SK-N-SH treated with all-trans-retinoic acid at 6 μM for 48 hours (cell line): Measurements from ENCODE around the gene IFNG-AS1.

Experiments used
- ATAC-seq: fragments of 200-7000 bp; cut with Tn5 transposase; 3 replicates; pipeline ENCODE4 v1.9.1; 2020; ENCODE audit warnings: mild to moderate bottlenecking, moderate library complexity
- ARNTL ChIP-seq: fragments of 450-650 bp; formaldehyde crosslinking; IDR thresholded peaks from 2 replicates; pipeline ENCODE4 v1.5.0; 2020; ENCODE audit warnings: low read depth, mild to moderate bottlenecking, moderate library complexity, borderline replicate concordance
- CSDC2 ChIP-seq: fragments of 250-450 bp; sonication (Bioruptor Pico); IDR thresholded peaks from 2 replicates; pipeline ENCODE4 v1.5.0; 2020; ENCODE audit warnings: mild to moderate bottlenecking, moderate library complexity
- ESRRG ChIP-seq: fragments of 250-450 bp; sonication (Bioruptor Pico); IDR thresholded peaks from 2 replicates; pipeline ENCODE4 v1.6.1; 2021; ENCODE audit warnings: mild to moderate bottlenecking
- GLIS3 ChIP-seq: fragments of 250-450 bp; sonication (Bioruptor Pico); IDR thresholded peaks from 2 replicates; pipeline ENCODE4 v1.5.0; 2020; ENCODE audit warnings: mild to moderate bottlenecking, moderate library complexity
- ISL1 ChIP-seq: fragments of 250-450 bp; sonication (Bioruptor Pico); IDR thresholded peaks from 2 replicates; pipeline ENCODE4 v2.1.2; 2022; ENCODE audit warnings: mild to moderate bottlenecking, moderate library complexity
- OSR1 ChIP-seq: fragments of 250-450 bp; sonication (Bioruptor Pico); IDR thresholded peaks from 2 replicates; pipeline ENCODE4 v1.8.0; 2022; ENCODE audit warnings: moderate library complexity, mild to moderate bottlenecking, inconsistent platforms
- PPARA ChIP-seq: fragments of 250-450 bp; sonication (Bioruptor Pico); IDR thresholded peaks from 2 replicates; pipeline ENCODE4 v1.5.0; 2020; ENCODE audit warnings: mild to moderate bottlenecking, borderline replicate concordance
- RARB ChIP-seq: fragments of 250-450 bp; sonication (Bioruptor Pico); IDR thresholded peaks from 2 replicates; pipeline ENCODE4 v1.8.0; 2021; ENCODE audit warnings: mild to moderate bottlenecking, moderate library complexity
- SNAI2 ChIP-seq: fragments of 250-450 bp; sonication (Bioruptor Pico); IDR thresholded peaks from 2 replicates; pipeline ENCODE4 v1.5.0; 2020; ENCODE audit warnings: mild to moderate bottlenecking, moderate library complexity
- TCF4 ChIP-seq: fragments of 250-450 bp; sonication (Bioruptor Pico); IDR thresholded peaks from 2 replicates; pipeline ENCODE4 v1.8.0; 2021; ENCODE audit warnings: mild to moderate bottlenecking, moderate library complexity, borderline replicate concordance
- TOX ChIP-seq: fragments of 250-450 bp; sonication (Bioruptor Pico); IDR thresholded peaks from 2 replicates; pipeline ENCODE4 v1.8.0; 2021; ENCODE audit warnings: mild to moderate bottlenecking, moderate library complexity, borderline replicate concordance
- ZC3H10 ChIP-seq: fragments of 250-450 bp; sonication (Bioruptor Pico); IDR thresholded peaks from 2 replicates; pipeline ENCODE4 v1.5.1; 2021; ENCODE audit warnings: mild to moderate bottlenecking, moderate library complexity
- ZFP3 ChIP-seq: fragments of 250-450 bp; sonication (Bioruptor Pico); IDR thresholded peaks from 2 replicates; pipeline ENCODE4 v1.5.0; 2020; ENCODE audit warnings: mild to moderate bottlenecking, moderate library complexity
- ZFP30 ChIP-seq: fragments of 450-650 bp; formaldehyde crosslinking; IDR thresholded peaks from 2 replicates; pipeline ENCODE4 v1.5.0; 2022; ENCODE audit warnings: mild to moderate bottlenecking, moderate library complexity
- ZNF8 ChIP-seq: fragments of 450-650 bp; formaldehyde crosslinking; IDR thresholded peaks from 2 replicates; pipeline ENCODE4 v1.5.0; 2020; ENCODE audit warnings: mild to moderate bottlenecking, moderate library complexity
- TF ChIP-seq, protein P1 (sequence below): fragments of 250-450 bp; sonication (Bioruptor Pico); IDR thresholded peaks from 2 replicates; pipeline ENCODE4 v1.8.0; 2020; ENCODE audit warnings: mild to moderate bottlenecking, moderate library complexity, borderline replicate concordance
- TF ChIP-seq, protein P2 (sequence below): fragments of 250-450 bp; sonication (Bioruptor Pico); IDR thresholded peaks from 2 replicates; pipeline ENCODE4 v1.5.1; 2020; ENCODE audit warnings: low read depth, mild to moderate bottlenecking, moderate library complexity
- TF ChIP-seq, protein P3 (sequence below): fragments of 250-450 bp; sonication (Bioruptor Pico); IDR thresholded peaks from 2 replicates; pipeline ENCODE4 v1.5.1; 2021; ENCODE audit warnings: mild to moderate bottlenecking, moderate library complexity
- TF ChIP-seq, protein P4 (sequence below): fragments of 250-450 bp; sonication (Bioruptor Pico); IDR thresholded peaks from 2 replicates; pipeline ENCODE4 v1.5.0; 2020; ENCODE audit warnings: mild to moderate bottlenecking, moderate library complexity

Gene IFNG-AS1

DNA sequence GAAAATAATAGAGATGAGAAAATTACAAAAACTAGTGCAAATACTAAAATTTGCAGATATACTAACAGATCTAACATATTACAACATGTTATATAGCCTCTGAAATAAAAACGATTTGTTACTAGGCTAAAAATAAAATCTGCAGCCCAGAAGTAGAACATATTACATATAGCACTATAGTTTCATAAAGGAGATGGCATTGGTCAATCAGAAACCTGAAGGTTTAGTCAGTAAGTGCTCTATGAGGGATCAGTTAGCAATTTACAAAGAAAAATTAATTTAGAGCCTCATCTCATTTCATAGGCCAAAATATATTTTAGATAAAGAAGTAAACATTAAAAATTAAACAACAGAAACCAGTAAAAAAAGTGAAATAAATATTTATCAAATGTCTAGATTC is 41.0 kb downstream of the IFNG-AS1 start:
- TF ChIP-seq ZC3H10 (CRISPR knock-in tag) (no peak), SNAI2 (CRISPR knock-in tag) (no peak), ISL1 (CRISPR knock-in tag) (no peak), GLIS3 (CRISPR knock-in tag) (no peak), TCF4 (no peak), CSDC2 (no peak), RARB (CRISPR knock-in tag) (no peak), TOX (CRISPR knock-in tag) (no peak), PPARA (no peak), ZFP3 (CRISPR knock-in tag) (no peak)
- TF ChIP-seq, protein P1, sequence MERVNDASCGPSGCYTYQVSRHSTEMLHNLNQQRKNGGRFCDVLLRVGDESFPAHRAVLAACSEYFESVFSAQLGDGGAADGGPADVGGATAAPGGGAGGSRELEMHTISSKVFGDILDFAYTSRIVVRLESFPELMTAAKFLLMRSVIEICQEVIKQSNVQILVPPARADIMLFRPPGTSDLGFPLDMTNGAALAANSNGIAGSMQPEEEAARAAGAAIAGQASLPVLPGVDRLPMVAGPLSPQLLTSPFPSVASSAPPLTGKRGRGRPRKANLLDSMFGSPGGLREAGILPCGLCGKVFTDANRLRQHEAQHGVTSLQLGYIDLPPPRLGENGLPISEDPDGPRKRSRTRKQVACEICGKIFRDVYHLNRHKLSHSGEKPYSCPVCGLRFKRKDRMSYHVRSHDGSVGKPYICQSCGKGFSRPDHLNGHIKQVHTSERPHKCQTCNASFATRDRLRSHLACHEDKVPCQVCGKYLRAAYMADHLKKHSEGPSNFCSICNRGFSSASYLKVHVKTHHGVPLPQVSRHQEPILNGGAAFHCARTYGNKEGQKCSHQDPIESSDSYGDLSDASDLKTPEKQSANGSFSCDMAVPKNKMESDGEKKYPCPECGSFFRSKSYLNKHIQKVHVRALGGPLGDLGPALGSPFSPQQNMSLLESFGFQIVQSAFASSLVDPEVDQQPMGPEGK = no peak
- TF ChIP-seq, protein P2, sequence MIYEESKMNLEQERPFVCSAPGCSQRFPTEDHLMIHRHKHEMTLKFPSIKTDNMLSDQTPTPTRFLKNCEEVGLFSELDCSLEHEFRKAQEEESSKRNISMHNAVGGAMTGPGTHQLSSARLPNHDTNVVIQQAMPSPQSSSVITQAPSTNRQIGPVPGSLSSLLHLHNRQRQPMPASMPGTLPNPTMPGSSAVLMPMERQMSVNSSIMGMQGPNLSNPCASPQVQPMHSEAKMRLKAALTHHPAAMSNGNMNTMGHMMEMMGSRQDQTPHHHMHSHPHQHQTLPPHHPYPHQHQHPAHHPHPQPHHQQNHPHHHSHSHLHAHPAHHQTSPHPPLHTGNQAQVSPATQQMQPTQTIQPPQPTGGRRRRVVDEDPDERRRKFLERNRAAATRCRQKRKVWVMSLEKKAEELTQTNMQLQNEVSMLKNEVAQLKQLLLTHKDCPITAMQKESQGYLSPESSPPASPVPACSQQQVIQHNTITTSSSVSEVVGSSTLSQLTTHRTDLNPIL = no peak
- no peak for ATAC-seq

DNA sequence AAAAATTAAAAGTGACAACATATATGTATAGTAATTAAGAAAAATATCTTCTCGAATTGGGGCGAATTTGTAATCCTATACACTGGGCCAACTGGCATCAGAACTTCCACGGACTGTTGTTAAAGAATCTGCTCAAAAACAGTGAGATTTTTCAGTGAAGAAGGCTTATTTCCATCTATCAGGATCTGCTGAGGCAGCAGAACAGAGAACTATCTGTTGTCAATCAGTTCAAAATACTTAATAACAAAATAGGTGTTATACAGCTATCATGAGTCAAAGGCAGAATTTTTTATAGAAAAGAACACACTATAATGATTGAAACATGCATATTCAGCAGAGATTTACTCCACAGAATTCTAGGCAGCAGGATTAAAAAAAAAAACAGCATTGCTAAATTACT is 41.9 kb downstream of the IFNG-AS1 start:
- no peak for ATAC-seq
- TF ChIP-seq TOX (CRISPR knock-in tag) (no peak), PPARA (no peak), ZC3H10 (CRISPR knock-in tag) (no peak), ESRRG (no peak), ARNTL (CRISPR knock-in tag) (no peak), ZFP30 (CRISPR knock-in tag) (no peak), ZNF8 (CRISPR knock-in tag) (no peak), OSR1 (CRISPR knock-in tag) (no peak), GLIS3 (CRISPR knock-in tag) (no peak), TCF4 (no peak), RARB (CRISPR knock-in tag) (no peak)
- TF ChIP-seq, protein P3, sequence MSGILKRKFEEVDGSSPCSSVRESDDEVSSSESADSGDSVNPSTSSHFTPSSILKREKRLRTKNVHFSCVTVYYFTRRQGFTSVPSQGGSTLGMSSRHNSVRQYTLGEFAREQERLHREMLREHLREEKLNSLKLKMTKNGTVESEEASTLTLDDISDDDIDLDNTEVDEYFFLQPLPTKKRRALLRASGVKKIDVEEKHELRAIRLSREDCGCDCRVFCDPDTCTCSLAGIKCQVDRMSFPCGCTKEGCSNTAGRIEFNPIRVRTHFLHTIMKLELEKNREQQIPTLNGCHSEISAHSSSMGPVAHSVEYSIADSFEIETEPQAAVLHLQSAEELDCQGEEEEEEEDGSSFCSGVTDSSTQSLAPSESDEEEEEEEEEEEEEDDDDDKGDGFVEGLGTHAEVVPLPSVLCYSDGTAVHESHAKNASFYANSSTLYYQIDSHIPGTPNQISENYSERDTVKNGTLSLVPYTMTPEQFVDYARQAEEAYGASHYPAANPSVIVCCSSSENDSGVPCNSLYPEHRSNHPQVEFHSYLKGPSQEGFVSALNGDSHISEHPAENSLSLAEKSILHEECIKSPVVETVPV (CRISPR knock-in tag) = no peak
- TF ChIP-seq, protein P4, sequence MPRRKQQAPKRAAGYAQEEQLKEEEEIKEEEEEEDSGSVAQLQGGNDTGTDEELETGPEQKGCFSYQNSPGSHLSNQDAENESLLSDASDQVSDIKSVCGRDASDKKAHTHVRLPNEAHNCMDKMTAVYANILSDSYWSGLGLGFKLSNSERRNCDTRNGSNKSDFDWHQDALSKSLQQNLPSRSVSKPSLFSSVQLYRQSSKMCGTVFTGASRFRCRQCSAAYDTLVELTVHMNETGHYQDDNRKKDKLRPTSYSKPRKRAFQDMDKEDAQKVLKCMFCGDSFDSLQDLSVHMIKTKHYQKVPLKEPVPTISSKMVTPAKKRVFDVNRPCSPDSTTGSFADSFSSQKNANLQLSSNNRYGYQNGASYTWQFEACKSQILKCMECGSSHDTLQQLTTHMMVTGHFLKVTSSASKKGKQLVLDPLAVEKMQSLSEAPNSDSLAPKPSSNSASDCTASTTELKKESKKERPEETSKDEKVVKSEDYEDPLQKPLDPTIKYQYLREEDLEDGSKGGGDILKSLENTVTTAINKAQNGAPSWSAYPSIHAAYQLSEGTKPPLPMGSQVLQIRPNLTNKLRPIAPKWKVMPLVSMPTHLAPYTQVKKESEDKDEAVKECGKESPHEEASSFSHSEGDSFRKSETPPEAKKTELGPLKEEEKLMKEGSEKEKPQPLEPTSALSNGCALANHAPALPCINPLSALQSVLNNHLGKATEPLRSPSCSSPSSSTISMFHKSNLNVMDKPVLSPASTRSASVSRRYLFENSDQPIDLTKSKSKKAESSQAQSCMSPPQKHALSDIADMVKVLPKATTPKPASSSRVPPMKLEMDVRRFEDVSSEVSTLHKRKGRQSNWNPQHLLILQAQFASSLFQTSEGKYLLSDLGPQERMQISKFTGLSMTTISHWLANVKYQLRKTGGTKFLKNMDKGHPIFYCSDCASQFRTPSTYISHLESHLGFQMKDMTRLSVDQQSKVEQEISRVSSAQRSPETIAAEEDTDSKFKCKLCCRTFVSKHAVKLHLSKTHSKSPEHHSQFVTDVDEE (CRISPR knock-in tag) = no peak

DNA sequence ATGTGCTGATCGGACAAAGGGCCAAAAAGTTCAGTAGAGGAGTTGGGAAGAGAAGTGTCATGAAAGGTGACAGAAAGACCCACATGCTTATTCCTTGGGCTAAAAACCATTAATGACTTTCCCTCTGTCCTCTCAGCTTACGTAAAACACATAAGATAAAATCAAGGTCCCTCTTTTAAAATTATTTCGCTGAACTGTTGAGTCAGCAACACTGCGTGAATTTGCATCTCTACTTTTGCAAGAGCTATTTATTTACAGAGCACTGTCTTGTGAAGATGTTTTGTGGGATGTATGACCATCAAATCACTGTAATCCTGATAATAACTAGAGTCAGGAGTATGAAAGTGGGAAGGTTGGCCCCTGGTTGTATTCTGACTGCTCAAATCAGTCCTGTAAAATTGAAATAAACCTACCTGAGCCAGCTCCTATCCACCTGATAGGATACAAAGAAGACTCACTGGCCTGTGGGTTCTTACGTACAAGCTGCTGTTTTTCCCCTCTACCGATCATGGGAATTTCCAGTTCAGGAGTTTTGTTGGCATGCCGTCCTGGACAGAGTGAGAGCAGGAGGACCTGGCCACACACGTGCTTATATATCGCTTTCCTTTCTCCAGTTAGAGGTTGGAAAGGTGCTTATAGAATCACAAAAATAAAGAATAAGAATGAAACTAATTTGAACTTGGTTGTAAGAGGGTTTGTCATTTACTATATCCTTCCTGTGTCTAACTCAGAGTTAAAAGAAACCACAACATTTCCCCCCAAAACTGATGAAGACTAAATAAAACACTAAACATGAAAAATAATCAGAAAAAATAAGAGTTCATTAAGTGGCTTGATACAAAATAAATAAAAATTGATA is 42.9 kb downstream of the IFNG-AS1 start:
- TF ChIP-seq PPARA (no peak), RARB (CRISPR knock-in tag) (no peak), GLIS3 (CRISPR knock-in tag) (no peak), ESRRG (no peak)
- TF ChIP-seq, protein P2 = no peak
- TF ChIP-seq, protein P1 = no peak
- no peak for ATAC-seq
